ENCODE results near the gene BRK1. TPM values are rescaled to one million over a fixed set of nuclear protein-coding genes. Genes with fewer than 3 reads are reported as not detected.

Gene BRK1
- total RNA-seq = 70.1 TPM

DNA sequence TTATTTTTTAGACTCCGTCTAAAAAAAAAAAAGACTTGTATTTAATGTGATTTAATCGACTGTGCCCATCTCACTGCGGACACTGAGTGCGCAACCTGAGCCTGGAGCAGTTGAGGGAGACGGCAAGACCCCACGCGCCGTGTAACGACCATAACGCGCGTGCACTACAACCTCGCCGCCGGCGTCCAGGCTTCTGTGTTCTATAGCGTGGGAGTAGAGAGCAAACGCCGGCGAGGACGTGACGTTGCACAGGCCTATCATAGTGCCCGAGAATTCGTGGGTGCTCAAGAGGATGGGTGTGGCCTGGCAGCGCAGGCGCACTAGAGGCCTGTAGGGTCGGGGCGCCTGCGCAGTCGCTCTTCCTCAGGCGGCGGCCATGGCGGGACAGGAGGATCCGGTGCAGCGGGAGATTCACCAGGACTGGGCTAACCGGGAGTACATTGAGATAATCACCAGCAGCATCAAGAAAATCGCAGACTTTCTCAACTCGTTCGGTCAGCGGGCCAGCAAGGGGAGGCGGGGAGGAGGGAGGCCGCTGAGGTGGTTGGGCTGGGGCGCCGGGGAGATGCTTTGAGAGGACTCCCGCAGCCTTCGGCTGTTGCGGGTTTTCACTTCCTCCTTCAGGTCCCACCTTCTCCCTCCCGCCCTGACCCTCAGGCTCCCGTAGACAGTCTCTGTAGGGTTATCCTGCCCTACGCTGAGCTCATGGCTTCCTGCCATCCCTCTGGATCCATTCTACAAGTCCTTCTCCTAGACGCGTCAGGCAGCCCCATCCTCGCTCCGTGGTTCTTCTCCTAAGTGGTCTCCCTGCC, at the start of gene BRK1:
TSS of gene BRK1 (plus strand) at position 350 of the 812 bp plus-strand sequence. CDS start at position 377, 27 bp downstream.

DNA sequence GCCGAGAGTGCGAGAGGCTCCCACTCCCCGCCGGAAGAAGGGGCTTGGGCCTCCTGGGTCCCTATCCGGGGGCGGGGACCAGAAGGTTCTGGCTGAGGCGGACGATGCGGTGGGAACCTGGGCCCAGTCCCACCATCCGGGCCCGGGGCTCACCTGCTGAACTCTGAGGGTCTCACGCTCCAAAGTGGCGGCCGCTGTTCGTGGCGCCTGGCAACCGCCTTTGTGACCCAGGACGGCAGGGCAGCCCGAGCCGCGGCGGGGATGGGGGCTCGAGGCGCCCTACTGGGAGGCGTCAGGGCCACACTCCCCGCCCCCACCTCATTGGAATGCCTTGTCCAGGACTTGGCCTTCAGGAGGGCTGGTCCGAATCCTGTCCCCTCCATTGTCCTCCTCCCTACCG, 7.4 kb upstream of the BRK1 start, which contains the start of gene FANCD2OS:
TSS of gene FANCD2OS (minus strand) at position 165 of the 400 bp plus-strand sequence. CDS start 3,481 bp downstream, outside the sequence.

DNA sequence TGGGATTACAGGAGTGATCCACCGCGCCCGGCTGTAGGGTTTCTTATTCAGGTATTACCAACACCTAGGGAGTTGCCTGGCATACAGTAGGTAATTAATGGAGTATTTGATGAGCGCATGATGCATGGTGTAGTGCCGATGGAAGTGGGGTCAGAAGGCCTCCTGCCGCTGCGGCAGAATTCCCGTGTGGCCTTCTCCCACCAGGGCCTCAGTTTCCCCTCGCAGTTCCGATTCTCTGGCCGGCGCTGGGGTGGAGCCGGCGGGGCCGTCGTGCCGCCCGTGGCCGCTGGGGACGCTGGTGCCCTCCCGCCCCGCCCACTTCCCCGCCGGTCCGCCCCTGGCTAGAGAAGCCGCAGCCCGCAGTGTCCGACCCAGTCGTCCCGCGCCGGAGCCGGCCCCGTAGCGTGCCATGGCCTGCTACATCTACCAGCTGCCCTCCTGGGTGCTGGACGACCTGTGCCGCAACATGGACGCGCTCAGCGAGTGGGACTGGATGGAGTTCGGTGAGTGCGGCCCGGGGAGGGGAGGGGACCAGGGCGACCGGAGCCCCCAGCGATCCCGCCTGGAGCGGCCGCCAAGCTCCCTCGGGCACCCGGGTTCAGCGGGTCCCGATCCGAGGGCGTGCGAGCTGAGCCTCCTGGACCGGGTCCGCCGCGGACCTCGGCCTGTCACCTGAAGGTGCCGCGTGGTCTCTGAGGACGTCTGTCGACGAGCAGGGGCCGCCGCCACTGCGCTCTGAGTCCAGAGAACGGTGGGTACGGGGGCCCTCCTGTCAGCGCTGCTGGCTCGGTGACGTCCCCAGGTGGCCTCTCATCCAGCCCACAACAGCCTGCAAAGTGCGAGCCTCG, 49.3 kb downstream of the BRK1 start, which contains the start of gene IRAK2:
TSS of gene IRAK2 (plus strand) at position 374 of the 848 bp plus-strand sequence. CDS start at position 410, 36 bp downstream.

Other genes starting within 250 kb of the BRK1 start
- gene CIDEC, start 235.4 kb upstream of the BRK1 start, total RNA-seq = not detected
- gene JAGN1, start 225.1 kb upstream of the BRK1 start, total RNA-seq = 14.4 TPM
- 0.31 TPM for gene IL17RE, start 212.8 kb upstream of the BRK1 start, total RNA-seq
- 6.6 TPM for gene IL17RC, start 198.6 kb upstream of the BRK1 start, total RNA-seq
- gene CRELD1, start 181.8 kb upstream of the BRK1 start, total RNA-seq = 31.0 TPM
- 4.1 TPM for gene PRRT3, start 163.3 kb upstream of the BRK1 start, total RNA-seq
- 26.6 TPM for gene EMC3, start 128.8 kb upstream of the BRK1 start, total RNA-seq
- 7.8 TPM for gene FANCD2, start 89.2 kb upstream of the BRK1 start, total RNA-seq
- gene FANCD2OS, start 7.4 kb upstream of the BRK1 start, total RNA-seq = not detected
- gene VHL, start 26.1 kb downstream of the BRK1 start, total RNA-seq = 93.3 TPM
- gene IRAK2, start 49.2 kb downstream of the BRK1 start, total RNA-seq = 2.5 TPM
- 24.7 TPM for gene TATDN2, start 132.8 kb downstream of the BRK1 start, total RNA-seq
- not detected for gene GHRL, start 177.3 kb downstream of the BRK1 start, total RNA-seq
- gene SEC13, start 205.4 kb downstream of the BRK1 start, total RNA-seq = 90.1 TPM

Data from parietal lobe (tissue), 1 donor.